Loucy (cell line): ENCODE data around the gene CORO2B.

Source experiments
- EZH2phosphoT487 ChIP-seq: fragments of 200-600 bp; IDR thresholded peaks from 2 replicates; pipeline ENCODE4 v1.6.1; 2018; ENCODE audit warnings: antibody characterized with exemption, mild to moderate bottlenecking, moderate library complexity, borderline replicate concordance
- TF ChIP-seq, protein P1 (sequence below): fragments of 200-600 bp; sonication (generic); conservative IDR thresholded peaks from 2 replicates; pipeline ENCODE4 v1.5.1; 2014; ENCODE audit warnings: mild to moderate bottlenecking, antibody characterized with exemption, low read length

DNA sequence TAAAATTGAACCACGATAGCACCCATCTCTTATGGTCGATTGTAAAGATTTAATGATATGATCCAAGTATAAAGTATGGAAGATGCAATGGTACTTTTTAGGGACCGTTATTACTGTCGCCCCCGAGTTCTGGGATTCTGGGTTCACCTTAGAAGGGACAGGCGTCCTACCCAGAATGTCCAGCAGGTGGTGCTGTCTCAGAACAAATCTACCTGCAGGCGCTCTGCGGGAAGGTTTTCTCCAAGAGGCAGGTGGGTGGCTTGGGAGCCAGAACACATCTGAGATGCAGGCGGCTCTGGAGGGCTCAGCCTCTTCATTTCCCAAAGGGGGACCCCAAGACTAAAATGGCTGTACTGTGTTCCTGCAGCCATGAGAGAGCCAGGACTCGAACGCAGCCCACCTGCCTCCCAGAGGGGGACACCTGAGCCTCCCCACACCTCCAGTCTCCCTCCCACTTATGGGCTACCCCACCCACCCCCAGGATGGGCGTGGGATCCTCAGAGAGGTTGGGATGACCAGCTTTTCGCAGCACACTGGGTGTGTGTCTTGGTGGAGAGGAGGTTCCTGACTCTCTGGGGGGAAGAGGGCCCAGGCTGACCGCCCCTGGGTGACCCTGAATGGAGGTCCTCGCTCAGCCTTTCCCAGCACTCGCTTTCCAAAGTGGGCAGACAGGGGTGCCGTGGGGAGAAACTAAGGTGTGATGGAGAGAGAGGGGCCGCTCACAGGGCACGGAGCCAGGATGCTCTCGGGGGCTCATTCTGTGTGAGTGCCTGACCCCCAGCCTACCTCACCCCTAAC, 28.1 kb upstream of the CORO2B start:
- TF ChIP-seq, protein P1, sequence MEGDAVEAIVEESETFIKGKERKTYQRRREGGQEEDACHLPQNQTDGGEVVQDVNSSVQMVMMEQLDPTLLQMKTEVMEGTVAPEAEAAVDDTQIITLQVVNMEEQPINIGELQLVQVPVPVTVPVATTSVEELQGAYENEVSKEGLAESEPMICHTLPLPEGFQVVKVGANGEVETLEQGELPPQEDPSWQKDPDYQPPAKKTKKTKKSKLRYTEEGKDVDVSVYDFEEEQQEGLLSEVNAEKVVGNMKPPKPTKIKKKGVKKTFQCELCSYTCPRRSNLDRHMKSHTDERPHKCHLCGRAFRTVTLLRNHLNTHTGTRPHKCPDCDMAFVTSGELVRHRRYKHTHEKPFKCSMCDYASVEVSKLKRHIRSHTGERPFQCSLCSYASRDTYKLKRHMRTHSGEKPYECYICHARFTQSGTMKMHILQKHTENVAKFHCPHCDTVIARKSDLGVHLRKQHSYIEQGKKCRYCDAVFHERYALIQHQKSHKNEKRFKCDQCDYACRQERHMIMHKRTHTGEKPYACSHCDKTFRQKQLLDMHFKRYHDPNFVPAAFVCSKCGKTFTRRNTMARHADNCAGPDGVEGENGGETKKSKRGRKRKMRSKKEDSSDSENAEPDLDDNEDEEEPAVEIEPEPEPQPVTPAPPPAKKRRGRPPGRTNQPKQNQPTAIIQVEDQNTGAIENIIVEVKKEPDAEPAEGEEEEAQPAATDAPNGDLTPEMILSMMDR, result peak; percentile 96
- no peak for TF ChIP-seq EZH2phosphoT487
